Chondrocyte (in vitro differentiated cells): ENCODE data around the gene CRB3. TPM values are rescaled to one million over a fixed set of nuclear protein-coding genes. Genes with fewer than 3 reads are reported as not detected.

Experiments
- DNase-seq: peaks from one replicate; pipeline ENCODE4 v3.0.0; 2021; ENCODE audit warnings: mixed read lengths, low spot score
- H3K27ac Mint-ChIP-seq: one replicate; pipeline ENCODE4 v1.8.0; 2021; ENCODE audit warnings: mild to moderate bottlenecking, moderate library complexity, mixed read lengths; ENCODE audit not compliant: unreplicated experiment
- H3K27me3 Mint-ChIP-seq: 2 replicates; pipeline ENCODE4 v1.8.0; 2021; ENCODE audit warnings: low read depth, mixed read lengths
- H3K36me3 Mint-ChIP-seq: 2 replicates; pipeline ENCODE4 v1.8.0; 2021; ENCODE audit warnings: low read depth, mixed read lengths
- H3K4me1 Mint-ChIP-seq: 2 replicates; pipeline ENCODE4 v1.8.0; 2021; ENCODE audit warnings: low read depth, mild to moderate bottlenecking, mixed read lengths
- H3K4me3 Mint-ChIP-seq: one replicate; pipeline ENCODE4 v1.8.0; 2021; ENCODE audit warnings: mild to moderate bottlenecking, moderate library complexity, mixed read lengths; ENCODE audit not compliant: unreplicated experiment
- H3K9me3 Mint-ChIP-seq: 2 replicates; pipeline ENCODE4 v1.8.0; 2021; ENCODE audit warnings: low read depth, mixed read lengths
- total RNA-seq: library from RNA; stranded (reverse); gene quantifications from 3 replicates; pipeline ENCODE4 v1.2.1, GENCODE V29; 2021
- TF ChIP-seq, protein P1 (sequence below): fragments of 200-600 bp; sonication (generic); IDR thresholded peaks from 2 replicates; pipeline ENCODE4 v1.5.0; 2021; ENCODE audit warnings: antibody characterized with exemption, mild to moderate bottlenecking, moderate library complexity

Gene CRB3
- total RNA-seq, 1 donor from 2014 or later: 0.32 TPM

DNA sequence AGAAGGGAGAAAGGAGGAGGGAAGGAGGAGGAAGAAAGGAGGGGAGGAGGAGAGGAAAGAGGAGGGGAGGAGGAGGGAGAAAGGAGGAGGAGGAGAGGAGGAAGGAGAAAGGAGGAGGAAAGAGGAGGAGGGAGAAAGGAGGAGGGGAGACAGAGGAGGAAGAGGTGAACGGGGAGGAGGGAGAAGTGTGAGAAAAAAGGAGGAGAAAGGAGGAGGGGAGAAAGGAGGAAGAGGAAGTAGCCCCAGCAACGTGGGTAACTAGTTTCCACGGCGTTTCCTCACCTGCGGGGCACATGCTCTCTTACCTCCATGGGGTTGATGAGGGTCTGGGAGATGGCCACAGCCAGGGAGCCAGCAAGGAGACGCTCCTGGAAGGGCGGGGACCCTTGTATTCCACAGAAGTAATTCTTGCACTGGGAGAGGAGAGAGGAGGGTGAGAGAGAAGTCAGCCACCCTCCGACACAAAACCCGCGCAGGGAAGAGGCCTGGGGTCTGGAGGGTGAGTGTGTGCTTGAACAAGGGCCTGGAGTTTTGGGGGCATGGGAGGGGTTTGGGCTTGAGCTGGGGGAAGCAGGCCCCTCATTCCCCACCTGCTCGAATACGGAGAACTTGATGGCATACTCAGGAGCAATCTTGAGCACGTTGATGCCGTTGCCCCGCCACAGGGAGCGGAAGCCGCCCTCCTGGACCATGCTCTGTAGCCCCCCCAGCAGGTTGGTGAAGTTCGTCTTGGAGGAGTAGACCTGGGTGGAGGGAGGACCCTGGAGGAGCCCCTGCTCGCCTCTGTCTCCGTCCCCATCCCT lies 34.5 kb upstream of the CRB3 start:
- no peaks in the 10 kb centered on the region for H3K9me3 Mint-ChIP-seq
- H3K27me3 Mint-ChIP-seq: peaks cover 2% of the 10 kb centered on the region
- no peak for DNase-seq
- H3K4me3 Mint-ChIP-seq: no peak overlapping the region
- peaks cover 7% of the 10 kb centered on the region for H3K4me1 Mint-ChIP-seq
- TF ChIP-seq, protein P1, sequence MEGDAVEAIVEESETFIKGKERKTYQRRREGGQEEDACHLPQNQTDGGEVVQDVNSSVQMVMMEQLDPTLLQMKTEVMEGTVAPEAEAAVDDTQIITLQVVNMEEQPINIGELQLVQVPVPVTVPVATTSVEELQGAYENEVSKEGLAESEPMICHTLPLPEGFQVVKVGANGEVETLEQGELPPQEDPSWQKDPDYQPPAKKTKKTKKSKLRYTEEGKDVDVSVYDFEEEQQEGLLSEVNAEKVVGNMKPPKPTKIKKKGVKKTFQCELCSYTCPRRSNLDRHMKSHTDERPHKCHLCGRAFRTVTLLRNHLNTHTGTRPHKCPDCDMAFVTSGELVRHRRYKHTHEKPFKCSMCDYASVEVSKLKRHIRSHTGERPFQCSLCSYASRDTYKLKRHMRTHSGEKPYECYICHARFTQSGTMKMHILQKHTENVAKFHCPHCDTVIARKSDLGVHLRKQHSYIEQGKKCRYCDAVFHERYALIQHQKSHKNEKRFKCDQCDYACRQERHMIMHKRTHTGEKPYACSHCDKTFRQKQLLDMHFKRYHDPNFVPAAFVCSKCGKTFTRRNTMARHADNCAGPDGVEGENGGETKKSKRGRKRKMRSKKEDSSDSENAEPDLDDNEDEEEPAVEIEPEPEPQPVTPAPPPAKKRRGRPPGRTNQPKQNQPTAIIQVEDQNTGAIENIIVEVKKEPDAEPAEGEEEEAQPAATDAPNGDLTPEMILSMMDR: no peak
- H3K36me3 Mint-ChIP-seq: no peaks in the 10 kb centered on the region
- no peak overlapping the region for H3K27ac Mint-ChIP-seq

DNA sequence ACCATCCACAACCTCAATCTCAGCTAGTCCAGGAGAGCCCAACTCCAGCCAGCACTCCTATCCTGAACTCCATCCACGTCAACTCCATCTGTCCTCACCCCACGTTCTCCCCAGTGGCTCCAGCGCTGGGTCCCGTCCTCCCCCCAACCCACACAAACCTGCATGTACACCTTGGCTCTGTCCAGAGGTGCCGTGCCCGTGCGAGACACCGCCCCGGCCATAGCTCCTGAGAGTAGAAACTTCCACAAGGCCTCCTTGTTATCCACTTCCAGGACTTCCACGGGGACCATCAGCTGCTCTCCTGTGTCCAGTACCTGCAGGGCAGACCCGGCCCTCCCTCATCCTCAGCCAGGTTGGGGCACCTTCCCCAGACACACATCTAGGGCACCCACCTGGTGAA lies 32.2 kb upstream of the CRB3 start:
- peaks cover 2% of the 10 kb centered on the region for H3K27me3 Mint-ChIP-seq

DNA sequence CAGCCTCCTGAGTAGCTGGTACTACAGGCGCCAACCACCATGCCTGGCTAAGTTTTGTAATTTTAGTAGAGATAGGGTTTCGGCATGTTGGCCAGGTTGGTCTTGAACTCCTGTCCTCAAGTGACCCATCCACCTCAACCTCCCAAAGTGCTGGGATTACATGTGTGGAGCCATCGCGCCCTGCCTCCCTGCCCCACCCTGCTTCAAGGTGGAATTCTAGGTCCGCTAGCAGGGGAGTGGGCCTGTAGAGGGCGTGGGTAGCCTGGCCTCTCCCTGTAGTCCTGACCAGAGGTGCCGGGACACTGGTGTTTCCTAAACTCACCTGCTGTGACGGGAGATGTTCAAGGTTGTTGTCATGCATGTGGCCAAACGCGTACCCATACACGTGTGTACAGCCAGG lies 30.9 kb upstream of the CRB3 start:
- Mint-ChIP-seq H3K4me1 (no peaks in the 10 kb centered on the region), H3K36me3 (no peaks in the 10 kb centered on the region), H3K27me3 (peaks cover 2% of the 10 kb centered on the region), H3K4me3 (no peak overlapping the region), H3K27ac (no peak overlapping the region), H3K9me3 (no peaks in the 10 kb centered on the region)
- DNase-seq: no peak
- TF ChIP-seq, protein P1: no peak

More for the DNA sequence above, 32.2 kb upstream of the CRB3 start:
- Mint-ChIP-seq H3K36me3 (no peaks in the 10 kb centered on the region), H3K9me3 (no peaks in the 10 kb centered on the region), H3K4me1 (no peaks in the 10 kb centered on the region), H3K4me3 (no peak overlapping the region), H3K27ac (no peak overlapping the region)
- DNase-seq: no peak
- TF ChIP-seq, protein P1: no peak

DNA sequence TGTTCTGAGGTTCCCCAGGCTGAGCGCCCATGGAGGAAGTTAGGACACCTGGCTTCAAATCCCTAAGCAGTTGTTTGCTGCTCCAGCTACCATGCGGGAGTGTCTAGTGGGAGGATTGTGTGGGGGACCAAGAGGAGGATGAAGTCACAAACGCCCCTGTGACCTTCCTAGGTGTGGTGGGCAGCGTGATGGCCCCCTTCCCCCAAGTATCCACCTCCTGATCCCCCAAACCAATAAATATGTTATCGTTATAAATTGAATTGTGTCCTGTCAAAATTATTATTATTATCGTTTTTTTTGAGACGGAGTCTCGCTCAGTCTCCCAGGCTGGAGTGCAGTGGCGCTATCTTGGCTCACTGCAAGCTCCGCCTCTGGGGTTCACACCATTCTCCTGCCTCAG lies 30.4 kb upstream of the CRB3 start, which contains the start of gene SLC25A41:
TSS of gene SLC25A41 (minus strand) at position 101 of the 400 bp plus-strand sequence. CDS start at position 31, 70 bp downstream.
- Mint-ChIP-seq H3K36me3 (no peaks in the 10 kb centered on the region), H3K4me3 (no peak within 1 kb of the TSS), H3K27me3 (peaks cover 2% of the 10 kb centered on the region), H3K27ac (no peak within 1 kb of the TSS), H3K9me3 (no peaks in the 10 kb centered on the region), H3K4me1 (no peaks in the 10 kb centered on the region)
- TF ChIP-seq, protein P1: no peak
- no peak for DNase-seq

DNA sequence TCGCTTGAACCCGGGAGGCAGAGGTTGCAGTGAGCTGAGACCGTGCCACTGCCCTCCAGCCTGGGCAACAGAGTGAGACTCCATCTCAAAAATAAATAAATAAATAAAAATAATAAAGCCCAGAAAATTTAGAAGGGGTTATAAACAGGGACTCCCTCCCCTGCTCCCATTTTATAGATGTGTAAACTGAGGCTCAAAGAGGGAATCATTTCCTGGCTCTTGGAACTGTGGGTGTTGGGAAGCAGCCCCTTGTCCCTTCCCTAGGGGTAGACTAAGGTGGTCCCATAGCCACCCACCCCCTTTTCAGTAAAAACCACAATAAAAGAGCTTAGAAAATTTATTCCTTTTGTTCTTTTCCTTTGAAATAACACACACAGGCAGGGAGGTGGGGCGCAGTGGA lies 24.3 kb upstream of the CRB3 start:
- no peaks in the 10 kb centered on the region for H3K9me3 Mint-ChIP-seq
- no peak overlapping the region for H3K4me3 Mint-ChIP-seq
- peaks cover 4% of the 10 kb centered on the region for H3K36me3 Mint-ChIP-seq
- H3K4me1 Mint-ChIP-seq: no peaks in the 10 kb centered on the region
- H3K27me3 Mint-ChIP-seq: no peaks in the 10 kb centered on the region
- TF ChIP-seq, protein P1: no peak
- no peak for DNase-seq
- no peak overlapping the region for H3K27ac Mint-ChIP-seq
